Stimulated activated effector memory CD8-positive, alpha-beta T cell treated with anti-CD3 and anti-CD28 coated beads, Interleukin-12 subunit alpha, Interleukin-12 subunit beta, amount 100 ng/mL, for 72 hours (primary cell): Measurements from ENCODE around the gene PADI2.

Source experiments
- ATAC-seq: fragments of 150-1000 bp; cut with Tn5 transposase; 2 replicates; pipeline ENCODE4 v1.10.0; 2021
- DNase-seq, 2 donors: peaks; one replicate each; pipeline ENCODE4 v3.0.0; 2021 to 2022; ENCODE audit warnings: low spot score in 2 of 2
- H3K27ac Mint-ChIP-seq: one replicate; pipeline ENCODE4 v1.8.0; 2022; ENCODE audit warnings: mild to moderate bottlenecking, mixed read lengths
- H3K36me3 Mint-ChIP-seq: one replicate; pipeline ENCODE4 v1.8.0; 2022; ENCODE audit warnings: mild to moderate bottlenecking, mixed read lengths
- H3K4me1 Mint-ChIP-seq: one replicate; pipeline ENCODE4 v1.8.0; 2022; ENCODE audit warnings: mixed read lengths
- H3K4me3 Mint-ChIP-seq: one replicate; pipeline ENCODE4 v1.8.0; 2022; ENCODE audit warnings: mild to moderate bottlenecking, mixed read lengths
- H3K9me3 Mint-ChIP-seq: one replicate; pipeline ENCODE4 v1.8.0; 2022; ENCODE audit warnings: mixed read lengths

The PADI2 gene

DNA sequence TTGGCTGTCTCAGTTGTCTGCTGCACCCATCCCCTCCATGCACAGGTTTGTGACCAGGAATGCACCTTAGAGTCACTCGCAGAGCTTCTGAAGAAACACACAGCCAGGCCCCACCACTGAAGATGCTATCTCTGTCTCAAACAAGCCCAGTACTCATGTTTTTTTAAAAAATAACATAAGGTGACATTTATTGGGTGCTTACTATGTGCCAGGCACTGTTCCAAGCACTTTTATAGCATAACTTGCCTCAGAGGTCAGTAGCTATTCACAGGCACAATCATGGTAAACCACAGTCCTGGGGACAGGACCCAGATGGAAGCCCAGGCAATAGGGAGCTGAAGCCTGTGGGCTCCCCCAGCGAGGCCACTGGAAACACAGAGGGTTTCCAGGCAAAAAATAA lies 98.7 kb downstream of the PADI2 start:
- H3K4me3 Mint-ChIP-seq = no peak overlapping the region
- ATAC-seq = no peak
- peak overlapping the region; percentile 63 for H3K27ac Mint-ChIP-seq

DNA sequence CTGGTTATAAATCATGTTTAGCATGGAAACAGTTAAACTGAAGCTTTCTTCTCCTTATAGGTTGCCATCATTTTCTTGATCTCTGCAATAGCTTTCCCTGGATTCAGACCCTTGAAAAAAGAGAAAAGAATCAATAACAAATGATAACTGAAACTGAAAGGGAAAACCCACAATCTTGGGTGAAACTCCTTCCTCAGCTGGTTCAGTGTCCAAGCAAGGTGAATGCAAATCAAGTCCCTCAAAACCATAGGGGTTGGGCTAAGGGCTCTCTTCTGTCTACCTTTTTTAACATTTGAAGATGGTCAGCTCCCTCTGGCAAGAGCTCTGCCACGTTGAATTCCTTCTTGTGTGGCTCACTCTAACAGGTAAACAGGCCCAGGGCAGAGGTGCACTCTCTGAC lies 100.4 kb downstream of the PADI2 start:
- H3K36me3 Mint-ChIP-seq = peaks cover 71% of the 10 kb centered on the region
- no peak overlapping the region for H3K4me3 Mint-ChIP-seq
- H3K4me1 Mint-ChIP-seq = peaks cover 8% of the 10 kb centered on the region
- no peak for DNase-seq
- ATAC-seq = no peak
- no peaks in the 10 kb centered on the region for H3K9me3 Mint-ChIP-seq
- H3K27ac Mint-ChIP-seq = peak overlapping the region; percentile 63

More for the DNA sequence above, 98.7 kb downstream of the PADI2 start:
- H3K9me3 Mint-ChIP-seq = no peaks in the 10 kb centered on the region
- peaks cover 87% of the 10 kb centered on the region for H3K36me3 Mint-ChIP-seq
- no peak for DNase-seq
- peaks cover 8% of the 10 kb centered on the region for H3K4me1 Mint-ChIP-seq

GRCh38 chr1:17017435-17017834 lies 101.8 kb downstream of the PADI2 start:
- no peak overlapping the region for H3K27ac Mint-ChIP-seq
- ATAC-seq = no peak
- H3K4me3 Mint-ChIP-seq = no peak overlapping the region
- H3K36me3 Mint-ChIP-seq = peaks cover 57% of the 10 kb centered on the region
- no peak for DNase-seq
- no peaks in the 10 kb centered on the region for H3K9me3 Mint-ChIP-seq
- H3K4me1 Mint-ChIP-seq = peaks cover 13% of the 10 kb centered on the region
